ENCODE measurements around the gene ETNK1.

DNA sequence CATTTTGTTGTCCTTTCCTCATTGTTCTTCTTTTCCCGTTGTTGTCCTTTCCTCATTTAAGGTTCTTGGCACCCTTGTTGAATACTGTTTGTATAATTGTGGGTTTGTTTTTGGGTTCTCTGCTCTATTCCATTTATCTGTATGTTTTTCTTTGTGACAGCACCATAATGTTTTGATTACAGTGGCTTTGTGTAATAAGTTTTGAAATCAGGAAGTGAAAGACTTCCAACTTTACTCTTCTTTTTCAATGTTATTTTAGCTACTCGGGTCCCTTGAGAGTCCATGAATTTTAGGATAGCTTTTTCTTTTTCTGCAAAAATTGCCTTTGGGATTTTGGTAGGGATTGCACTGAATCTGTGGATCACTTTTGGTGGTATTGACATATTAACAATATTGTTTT lies 28.1 kb downstream of the ETNK1 start:
- TF ChIP-seq EZH2 (IDR thresholded peaks at IDR 0.05; ENCODE audit: low read length, missing control alignments) = no peak
- TF ChIP-seq, protein P1, sequence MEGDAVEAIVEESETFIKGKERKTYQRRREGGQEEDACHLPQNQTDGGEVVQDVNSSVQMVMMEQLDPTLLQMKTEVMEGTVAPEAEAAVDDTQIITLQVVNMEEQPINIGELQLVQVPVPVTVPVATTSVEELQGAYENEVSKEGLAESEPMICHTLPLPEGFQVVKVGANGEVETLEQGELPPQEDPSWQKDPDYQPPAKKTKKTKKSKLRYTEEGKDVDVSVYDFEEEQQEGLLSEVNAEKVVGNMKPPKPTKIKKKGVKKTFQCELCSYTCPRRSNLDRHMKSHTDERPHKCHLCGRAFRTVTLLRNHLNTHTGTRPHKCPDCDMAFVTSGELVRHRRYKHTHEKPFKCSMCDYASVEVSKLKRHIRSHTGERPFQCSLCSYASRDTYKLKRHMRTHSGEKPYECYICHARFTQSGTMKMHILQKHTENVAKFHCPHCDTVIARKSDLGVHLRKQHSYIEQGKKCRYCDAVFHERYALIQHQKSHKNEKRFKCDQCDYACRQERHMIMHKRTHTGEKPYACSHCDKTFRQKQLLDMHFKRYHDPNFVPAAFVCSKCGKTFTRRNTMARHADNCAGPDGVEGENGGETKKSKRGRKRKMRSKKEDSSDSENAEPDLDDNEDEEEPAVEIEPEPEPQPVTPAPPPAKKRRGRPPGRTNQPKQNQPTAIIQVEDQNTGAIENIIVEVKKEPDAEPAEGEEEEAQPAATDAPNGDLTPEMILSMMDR (conservative IDR thresholded peaks at IDR 0.05 in 1 of 2, IDR thresholded peaks at IDR 0.05 in 1 of 2; ENCODE audit: low read depth in 1 of 2, low read length in 2 of 2) = no peak

Data from fibroblast of lung (primary cell).